Measurements from ENCODE around the gene TBC1D20.
"Not testable (repeated sequence)": the region's sequence is repeated elsewhere in the genome, so short reads cannot be mapped to it uniquely, and the experiment has no call there.

Gene TBC1D20

DNA sequence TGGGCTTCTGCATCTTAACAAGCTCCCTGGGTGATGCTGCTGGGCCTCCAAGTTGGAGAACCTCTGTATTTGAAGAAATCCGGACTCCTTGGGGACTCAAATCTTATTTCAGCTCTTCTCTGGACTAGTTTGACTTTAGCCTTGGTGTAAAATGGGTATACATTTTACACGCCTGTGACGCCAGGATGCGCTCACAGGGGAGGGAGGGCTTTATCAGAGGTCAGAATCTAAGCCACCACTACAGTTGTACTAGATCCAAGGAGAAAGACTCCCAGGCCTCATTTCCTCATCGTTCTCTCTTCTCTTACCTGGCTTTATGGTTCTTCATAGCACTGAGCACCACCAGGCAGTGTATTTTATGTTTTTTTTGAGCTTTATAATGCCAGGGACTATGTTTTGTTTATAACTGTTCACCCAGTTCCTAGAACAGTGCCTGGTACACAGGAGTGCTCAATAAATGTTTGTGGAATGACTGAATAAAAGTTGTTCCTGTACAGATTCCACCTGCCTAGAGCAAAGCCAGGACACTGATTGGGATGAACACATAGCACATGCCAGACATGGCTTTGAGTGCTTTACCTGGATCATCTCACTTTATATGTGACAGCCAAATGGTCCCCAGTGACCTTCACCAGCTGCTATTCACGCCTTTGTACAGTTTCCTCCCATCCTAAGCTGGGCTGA lies 59.3 kb downstream of the TBC1D20 start:
- DNase-seq (ENCODE audit: low read depth in 2 of 3, low spot score in 2 of 3) = no peak

DNA sequence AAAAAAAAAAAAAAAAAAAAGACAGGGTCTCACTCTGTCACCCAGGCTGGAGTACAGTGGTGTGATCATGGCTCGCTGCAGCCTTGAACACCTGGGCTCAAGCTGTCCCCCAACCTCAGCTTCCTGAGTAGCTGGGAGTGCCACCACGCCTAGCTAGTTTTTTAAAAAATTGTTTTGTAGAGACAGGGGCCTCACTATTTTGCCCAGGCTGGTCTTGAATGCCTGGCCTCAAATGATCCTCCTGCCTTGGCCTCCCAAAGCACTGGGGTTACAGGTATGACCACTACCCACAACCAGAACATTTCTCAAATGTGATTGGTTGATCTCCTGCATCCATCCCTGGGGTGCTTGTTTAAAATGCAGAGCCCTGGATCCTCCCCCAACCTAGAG lies 59.8 kb downstream of the TBC1D20 start:
- no peak for DNase-seq (ENCODE audit: low read depth in 2 of 3, low spot score in 2 of 3)

DNA sequence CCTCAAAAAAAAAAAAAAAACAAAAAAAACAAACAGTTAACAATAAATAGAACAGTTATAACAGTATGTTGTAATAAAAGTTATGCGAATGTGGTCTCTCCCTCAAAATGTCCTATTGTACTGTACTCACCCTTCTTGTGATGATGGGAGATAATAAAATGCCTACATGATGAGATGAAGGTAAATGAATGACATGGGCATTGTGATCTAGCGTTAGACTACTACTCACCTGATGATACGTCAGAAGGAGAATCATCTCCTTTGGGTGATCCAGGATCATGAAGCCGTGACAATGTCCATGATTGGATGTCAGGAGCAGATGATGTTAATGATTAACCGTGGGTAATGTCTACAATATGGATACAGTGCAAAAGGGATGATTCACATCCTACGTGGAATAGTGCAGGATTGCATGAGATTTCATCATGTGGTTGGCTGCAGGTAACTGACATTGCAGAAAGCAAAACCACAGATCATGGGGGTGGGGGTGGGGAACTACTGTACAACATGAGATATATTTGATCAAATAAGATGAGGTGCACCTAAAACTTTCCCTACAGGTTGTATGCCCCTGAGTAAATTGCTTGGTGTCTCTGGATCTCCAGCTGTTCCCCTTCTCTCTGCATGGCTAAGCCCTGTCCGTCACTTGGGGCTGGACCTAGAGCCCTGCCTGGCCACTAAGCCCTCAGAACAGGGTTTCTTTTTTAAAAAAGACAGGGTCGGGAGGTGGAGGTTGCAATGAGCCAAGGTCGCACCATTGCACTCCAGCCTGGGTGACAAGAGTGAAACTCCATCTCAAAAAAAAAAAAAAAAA lies 60.4 kb downstream of the TBC1D20 start:
- no peak for DNase-seq (ENCODE audit: low read depth in 2 of 3, low spot score in 2 of 3)

DNA sequence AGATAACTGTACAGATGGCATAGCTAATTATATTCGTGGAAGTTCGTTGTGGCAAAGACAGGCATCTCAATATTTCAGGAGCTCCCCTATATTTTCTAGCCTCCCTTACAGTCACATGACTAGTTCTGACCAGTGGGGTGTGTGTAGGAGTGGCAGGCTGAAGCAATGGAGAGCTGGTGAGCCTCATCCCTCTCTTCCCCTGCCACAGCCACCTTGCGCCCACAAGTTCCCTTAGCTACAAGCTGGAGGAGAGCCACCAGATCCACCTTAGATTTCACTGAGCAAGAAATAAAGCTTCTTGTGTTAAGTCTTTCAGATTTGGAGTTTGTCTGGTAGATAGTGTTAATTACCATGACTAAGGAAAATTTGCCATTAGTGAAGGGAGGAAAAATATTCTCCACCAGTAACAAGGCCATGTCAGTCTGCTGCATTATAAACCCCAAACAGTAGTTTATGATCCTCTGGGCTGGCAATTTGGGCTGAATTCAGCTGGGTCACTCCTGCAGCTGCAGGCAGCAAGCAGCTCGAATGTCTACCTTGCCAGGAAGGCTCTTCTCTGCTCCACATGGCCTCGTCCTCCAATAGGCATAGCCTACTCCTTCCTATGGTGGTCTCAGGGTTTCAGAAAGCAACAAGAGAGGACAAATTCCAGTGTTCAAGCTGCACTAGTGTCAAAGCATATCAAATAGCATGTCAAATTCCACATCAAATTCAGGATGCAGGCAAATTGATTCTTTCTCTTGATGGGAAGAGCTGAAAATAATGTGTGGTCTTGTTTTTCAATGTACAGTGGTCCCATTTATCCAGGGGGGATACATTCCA lies 61.7 kb downstream of the TBC1D20 start:
- no peak for DNase-seq (ENCODE audit: low read depth in 2 of 3, low spot score in 2 of 3)

DNA sequence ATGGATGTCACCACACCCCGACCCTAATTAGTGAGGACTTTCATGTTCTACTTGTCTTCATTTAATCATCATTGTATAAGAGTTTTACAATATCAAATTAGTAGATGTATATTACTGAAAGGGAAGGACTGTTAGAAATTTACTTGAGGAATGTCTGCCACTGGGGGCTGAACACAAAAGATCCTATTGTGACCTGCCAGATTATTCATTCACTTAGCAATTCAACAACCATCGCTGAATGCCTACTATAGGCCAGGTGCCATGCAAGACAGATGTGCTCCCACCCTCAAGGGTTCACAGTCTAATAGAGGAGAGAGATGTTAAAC lies 62.2 kb downstream of the TBC1D20 start:
- no peak for DNase-seq (ENCODE audit: low read depth in 2 of 3, low spot score in 2 of 3)

DNA sequence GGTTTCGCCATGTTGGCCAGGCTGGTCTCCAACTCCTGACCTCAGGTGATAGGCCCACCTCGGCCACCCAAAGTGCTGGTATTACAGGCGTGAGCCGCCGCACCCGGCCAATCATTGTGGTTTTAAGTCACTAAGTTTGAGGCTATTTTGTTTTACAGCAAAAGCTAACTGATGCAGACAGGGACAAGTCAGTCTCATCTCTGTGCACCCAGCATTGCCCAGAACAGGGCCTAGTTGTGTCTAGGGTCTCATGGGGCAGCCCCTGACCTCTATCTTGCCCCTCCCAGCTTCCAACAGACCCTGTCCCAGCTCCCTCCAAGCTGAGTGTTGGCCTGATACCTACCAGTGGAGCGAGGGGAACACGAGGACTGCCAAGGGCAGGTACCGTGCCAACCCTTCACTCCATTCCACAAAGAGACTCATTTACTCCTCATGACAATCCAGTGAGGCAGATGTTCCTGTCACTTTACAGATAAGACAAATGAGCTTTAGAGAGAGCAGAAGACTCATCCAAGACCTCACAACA lies 63.1 kb downstream of the TBC1D20 start:
- DNase-seq (ENCODE audit: low read depth in 2 of 3, low spot score in 2 of 3) = no peak

DNA sequence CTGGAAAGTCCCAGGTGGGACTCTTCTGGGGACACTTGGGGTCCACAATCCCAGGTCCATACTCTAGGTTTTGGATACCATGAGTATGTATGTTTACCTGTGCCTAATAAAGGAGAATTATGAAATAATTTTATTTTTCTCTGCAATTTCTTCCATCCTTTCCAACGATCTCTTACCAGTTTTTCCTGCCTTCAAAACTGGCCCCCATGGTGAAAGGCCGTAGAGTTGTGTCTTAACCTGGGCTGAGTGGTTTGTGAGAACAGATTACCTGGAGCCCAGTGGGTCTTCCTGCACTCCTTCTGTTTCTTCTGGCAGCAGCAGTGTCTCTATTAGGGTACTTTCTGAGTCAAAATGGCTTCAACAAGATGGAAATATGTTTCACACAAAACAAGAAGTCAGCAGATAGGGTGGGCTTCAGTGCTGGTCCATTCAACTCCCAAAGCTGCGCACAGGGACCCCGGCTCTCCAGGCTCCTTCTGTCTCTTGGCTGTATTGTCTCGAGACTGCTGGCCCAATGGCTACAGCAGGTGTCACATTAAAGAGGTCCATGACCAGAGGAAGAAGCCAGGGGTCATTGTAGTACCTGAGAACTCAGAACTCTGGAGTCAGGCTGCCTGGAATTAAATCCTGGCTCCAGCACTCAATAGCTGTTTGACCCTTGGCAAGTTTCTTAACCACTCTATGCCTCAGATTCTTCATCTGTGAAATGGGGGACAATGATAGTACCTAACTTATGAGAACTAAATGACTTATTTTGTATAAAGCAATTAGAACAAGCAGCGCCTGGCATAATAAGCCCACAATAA lies 64.7 kb downstream of the TBC1D20 start:
- DNase-seq (ENCODE audit: low read depth in 2 of 3, low spot score in 2 of 3) = no peak

DNA sequence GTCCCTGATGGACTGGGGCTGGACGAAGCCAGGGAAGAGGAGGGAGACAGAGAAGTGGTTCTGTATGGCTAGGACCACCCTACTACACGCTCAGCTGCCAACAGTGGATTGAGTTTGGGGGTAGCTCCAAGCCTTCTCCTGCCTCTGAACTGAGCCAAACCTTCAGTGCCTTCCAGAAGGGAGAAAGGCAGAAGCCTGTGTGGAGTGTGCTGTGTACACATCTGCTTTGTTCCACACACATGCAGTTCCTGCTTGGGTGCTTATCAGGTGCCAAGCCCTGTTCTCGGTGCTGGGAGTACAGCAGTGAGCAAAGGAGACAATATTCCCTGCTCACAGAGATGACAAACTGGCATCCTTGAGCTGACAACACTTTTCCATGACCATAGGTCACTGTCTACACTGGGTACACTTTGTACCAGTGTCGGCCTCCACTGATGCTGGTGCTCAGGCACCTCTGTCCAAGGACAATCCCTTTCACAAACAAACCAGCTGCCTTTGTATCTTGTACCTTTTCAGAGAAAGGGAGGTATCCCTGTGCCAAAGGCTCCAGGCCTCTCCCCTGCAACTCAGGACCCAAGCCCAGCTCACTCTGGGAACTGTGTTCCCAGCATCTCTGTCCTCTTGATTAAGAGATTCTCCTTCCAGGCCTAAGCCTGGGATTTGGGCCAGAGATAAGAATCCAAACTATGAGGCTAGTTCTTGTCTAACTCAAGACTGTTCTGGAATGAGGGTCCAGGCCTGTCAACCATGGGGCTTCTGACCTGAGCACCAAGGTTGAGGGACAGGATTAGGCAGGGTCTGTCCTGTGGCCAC lies 65.5 kb downstream of the TBC1D20 start:
- DNase-seq (ENCODE audit: low read depth in 2 of 3, low spot score in 2 of 3) = no peak

DNA sequence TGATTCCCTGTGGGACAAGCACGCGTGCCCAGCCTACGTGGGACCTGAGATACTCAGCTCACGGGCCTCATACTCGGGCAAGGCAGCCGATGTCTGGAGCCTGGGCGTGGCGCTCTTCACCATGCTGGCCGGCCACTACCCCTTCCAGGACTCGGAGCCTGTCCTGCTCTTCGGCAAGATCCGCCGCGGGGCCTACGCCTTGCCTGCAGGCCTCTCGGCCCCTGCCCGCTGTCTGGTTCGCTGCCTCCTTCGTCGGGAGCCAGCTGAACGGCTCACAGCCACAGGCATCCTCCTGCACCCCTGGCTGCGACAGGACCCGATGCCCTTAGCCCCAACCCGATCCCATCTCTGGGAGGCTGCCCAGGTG lies 66.1 kb downstream of the TBC1D20 start:
- DNase-seq (ENCODE audit: low read depth in 2 of 3, low spot score in 2 of 3) = no peak

DNA sequence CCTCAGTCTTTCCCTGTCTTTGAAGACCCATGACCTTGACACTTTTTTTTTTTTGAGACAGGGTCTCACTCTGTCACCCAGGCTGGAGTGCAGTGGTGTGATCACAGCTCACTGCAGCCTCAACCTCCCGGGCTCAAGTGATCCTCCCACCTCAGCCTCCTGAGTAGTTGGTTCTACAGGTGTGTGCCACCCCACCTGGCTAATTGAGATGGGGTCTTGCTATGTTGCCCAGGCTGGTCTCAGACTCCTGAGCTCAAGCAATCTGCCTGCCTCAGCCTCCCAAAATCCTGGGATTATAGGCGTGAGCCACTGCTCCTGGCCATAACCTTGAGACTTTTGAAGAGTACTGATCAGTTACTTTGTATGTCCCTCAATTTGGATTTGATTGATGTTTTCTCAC lies 69.0 kb downstream of the TBC1D20 start:
- not testable (repeated sequence) for DNase-seq (ENCODE audit: low read depth in 2 of 3, low spot score in 2 of 3)

DNA sequence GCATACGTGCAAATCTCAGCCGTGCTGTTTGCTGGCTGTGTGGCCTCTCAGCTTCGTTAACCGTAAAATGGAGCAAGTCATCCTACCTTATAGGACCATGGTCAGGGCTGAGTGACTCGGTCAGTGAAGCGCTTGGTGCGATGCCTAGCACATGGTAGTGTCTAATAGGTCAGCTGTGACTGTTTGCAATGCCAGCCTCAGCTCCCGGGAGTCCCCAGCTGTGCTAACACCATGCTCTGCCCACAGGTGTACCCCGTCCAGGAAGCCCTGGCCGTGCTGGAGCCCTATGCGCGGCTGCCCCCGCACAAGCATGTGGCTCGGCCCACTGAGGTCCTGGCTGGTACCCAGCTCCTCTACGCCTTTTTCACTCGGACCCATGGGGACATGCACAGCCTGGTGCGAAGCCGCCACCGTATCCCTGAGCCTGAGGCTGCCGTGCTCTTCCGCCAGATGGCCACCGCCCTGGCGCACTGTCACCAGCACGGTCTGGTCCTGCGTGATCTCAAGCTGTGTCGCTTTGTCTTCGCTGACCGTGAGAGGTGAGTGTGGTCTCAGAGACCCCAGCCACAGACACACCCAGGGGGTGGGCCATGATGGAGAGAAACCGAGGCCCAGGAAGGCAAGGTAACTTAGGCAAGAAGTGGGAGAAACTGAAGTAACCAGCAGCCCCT lies 71.2 kb downstream of the TBC1D20 start:
- DNase-seq (ENCODE audit: low read depth in 2 of 3, low spot score in 2 of 3) = no peak

DNA sequence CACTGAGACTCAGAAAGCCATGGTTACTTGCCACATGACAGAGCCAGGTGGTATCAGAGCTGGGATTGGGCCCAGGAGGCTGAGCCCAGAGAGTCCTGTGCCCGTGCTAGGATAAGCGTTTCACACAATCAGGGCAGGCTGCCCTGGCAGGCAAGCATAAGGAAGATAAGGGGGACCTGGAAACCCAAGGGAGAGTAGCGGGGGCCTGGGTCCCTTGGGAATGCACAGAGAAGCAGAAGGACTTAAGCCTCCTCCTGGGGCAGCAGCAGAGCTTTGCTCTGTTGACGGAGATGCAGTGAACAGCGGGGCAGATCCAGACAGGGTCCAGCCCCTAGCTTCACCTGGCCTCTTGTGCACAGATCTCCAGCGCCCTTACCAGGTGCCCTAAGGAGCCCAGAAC lies 73.1 kb downstream of the TBC1D20 start:
- DNase-seq (ENCODE audit: low read depth in 2 of 3, low spot score in 2 of 3) = no peak

DNA sequence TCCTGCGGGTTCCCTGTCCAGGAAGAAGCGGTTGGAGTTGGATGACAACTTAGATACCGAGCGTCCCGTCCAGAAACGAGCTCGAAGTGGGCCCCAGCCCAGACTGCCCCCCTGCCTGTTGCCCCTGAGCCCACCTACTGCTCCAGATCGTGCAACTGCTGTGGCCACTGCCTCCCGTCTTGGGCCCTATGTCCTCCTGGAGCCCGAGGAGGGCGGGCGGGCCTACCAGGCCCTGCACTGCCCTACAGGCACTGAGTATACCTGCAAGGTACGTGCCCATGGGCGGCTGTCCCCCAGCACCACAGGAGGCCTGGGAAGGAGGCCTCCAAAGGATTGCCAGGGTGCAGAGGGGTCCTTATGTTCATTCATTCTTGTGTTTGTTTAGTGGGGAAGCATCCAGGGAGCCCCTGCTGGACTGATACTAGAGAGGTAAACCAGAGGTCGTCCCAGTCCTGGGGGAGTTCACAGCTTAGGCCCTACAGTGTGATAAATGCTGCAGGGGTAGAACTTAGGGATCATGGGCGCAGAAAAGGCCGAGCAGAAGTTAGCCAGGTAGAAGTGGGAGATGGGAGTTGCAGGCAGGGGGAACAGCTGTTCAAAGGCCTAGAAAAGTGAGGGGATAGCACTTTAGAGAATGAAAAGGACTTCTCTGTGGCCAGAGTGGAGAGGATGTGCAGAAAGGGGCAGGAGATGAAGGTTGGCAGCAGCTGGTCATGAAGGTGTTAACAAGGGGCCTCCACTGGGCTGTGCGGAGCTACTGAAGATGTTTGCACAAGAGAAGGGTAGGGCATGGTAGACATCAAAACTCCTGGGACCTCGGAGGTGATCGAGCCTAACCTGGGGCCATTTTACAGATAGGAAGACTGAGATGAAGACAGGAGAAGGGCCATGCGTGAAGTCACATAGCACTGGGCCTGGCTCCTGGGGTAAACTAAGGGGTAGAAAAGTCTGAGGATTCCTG lies 74.0 kb downstream of the TBC1D20 start:
- no peak for DNase-seq (ENCODE audit: low read depth in 2 of 3, low spot score in 2 of 3)

DNA sequence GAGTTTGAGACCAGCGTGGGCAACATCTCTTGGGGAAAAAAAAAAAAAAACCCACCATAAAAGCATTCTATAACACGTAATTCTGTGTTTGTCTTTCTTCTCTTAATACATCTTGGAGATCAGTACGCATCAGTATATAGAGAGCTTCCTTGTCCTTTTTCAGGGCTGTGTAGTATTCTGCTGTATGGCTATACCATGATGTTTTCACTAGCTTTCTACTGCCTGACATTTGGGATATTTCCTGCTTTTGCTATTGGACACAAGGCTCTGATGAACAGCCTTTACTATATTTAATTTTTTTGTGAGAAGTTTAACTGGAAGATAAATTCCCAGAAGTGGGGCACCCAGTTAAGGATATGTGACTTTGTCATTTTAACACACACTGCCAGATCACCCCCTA lies 74.8 kb downstream of the TBC1D20 start:
- DNase-seq (ENCODE audit: low read depth in 2 of 3, low spot score in 2 of 3) = no peak

DNA sequence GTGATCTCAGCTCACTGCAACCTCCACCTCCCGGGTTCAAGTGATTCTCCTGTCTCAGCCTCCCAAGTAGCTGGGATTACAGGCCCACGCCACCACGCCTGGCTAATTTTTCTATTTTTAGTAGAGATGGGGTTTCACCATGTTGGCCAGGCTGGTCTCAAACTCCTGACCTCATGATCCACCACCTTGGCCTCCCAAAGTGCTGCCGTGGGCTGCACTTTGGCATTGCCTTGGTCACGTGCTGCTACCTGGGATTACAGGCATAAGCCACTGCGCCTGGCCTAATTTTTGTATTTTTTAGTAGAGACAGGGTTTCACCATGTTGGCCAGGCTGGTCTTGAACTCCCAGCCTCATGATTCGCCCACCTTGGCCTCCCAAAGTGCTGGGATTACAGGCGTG lies 75.7 kb downstream of the TBC1D20 start:
- not testable (repeated sequence) for DNase-seq (ENCODE audit: low read depth in 2 of 3, low spot score in 2 of 3)
